Endothelial cell of umbilical vein (primary cell): ENCODE measurements around the gene NFIA. TPM values are rescaled to one million over a fixed set of nuclear protein-coding genes. Genes with fewer than 3 reads are reported as not detected.

Experiments used
- BruUV-seq: library from RNA; stranded (reverse); fragments of 400-500 nt; replicated peaks from 2 replicates; lab custom pipeline; 2021; lab: Mats Ljungman, UMichigan
- CTCF ChIA-PET: fragments of 300-600, 350-600 bp; sonication (Branson Sonifier 250); formaldehyde crosslinking; loops from one replicate; lab custom pipeline; 2021; ENCODE audit warnings: antibody characterized with exemption, inconsistent platforms; lab: Charles Lee
- POLR2A ChIA-PET: fragments of 300-600, 350-600 bp; sonication (Branson Sonifier 250); formaldehyde crosslinking; loops from one replicate; lab custom pipeline; 2021; ENCODE audit warnings: antibody characterized with exemption, inconsistent platforms; lab: Charles Lee
- DNase-seq: peaks from one replicate; pipeline ENCODE4 v3.0.0-alpha.2; 2011; ENCODE audit warnings: low read depth, low spot score
- FAIRE-seq: peaks from 2 replicates; lab custom pipeline; 2011; peaks lifted over from hg19 to GRCh38; lab: Jason Lieb, UNC
- H2AFZ ChIP-seq: 2 replicates; pipeline ENCODE4 v1.6.0; 2012; ENCODE audit warnings: low read depth, low read length, control low read depth, inconsistent platforms
- H3K27ac ChIP-seq: 2 replicates; pipeline ENCODE4 v1.5.1; 2011; ENCODE audit warnings: low read depth, mild to moderate bottlenecking, control low read depth, low read length, moderate library complexity; ENCODE audit not compliant: insufficient read depth
- H3K27me3 ChIP-seq, 2 experiments: 2 replicates each; pipeline versions ENCODE4 v1.6.0 to v1.6.1; 2011; ENCODE audit warnings: low read length in 2 of 2, mixed read lengths in 1 of 2; ENCODE audit not compliant: control insufficient read depth in 2 of 2, insufficient read depth in 2 of 2
- H3K36me3 ChIP-seq, 2 experiments: 2 replicates in 1 of 2; 3 replicates in 1 of 2; pipeline ENCODE4 v1.5.1; 2011; ENCODE audit warnings: low read length in 2 of 2, mild to moderate bottlenecking in 1 of 2, moderate library complexity in 1 of 2; ENCODE audit not compliant: control insufficient read depth in 2 of 2, insufficient read depth in 2 of 2; ENCODE audit errors: extremely low read depth in 1 of 2
- H3K4me1 ChIP-seq: 3 replicates; pipeline ENCODE4 v1.5.1; 2011; ENCODE audit warnings: mild to moderate bottlenecking, low read length; ENCODE audit not compliant: control insufficient read depth, insufficient read depth; ENCODE audit errors: extremely low read depth
- H3K4me2 ChIP-seq: 2 replicates; pipeline ENCODE4 v1.6.1; 2011; ENCODE audit warnings: low read length, control low read depth, mixed read lengths; ENCODE audit not compliant: insufficient read depth
- H3K4me3 ChIP-seq, 3 experiments: fragments of 200-600 bp in 1 of 3; sonication (generic), shearing (Covaris generic) in 1 of 3; replicated peaks in 1 of 3; 2 replicates each; pipeline ENCODE4 v1.5.1; 2011 to 2016; ENCODE audit warnings: control low read depth in 3 of 3, low read length in 3 of 3, mild to moderate bottlenecking in 2 of 3, inconsistent platforms in 1 of 3, low read depth in 1 of 3, moderate library complexity in 1 of 3; ENCODE audit not compliant: insufficient read depth in 1 of 3
- H3K79me2 ChIP-seq: 2 replicates; pipeline ENCODE4 v1.6.0; 2012; ENCODE audit warnings: low read length, inconsistent platforms; ENCODE audit not compliant: control insufficient read depth, insufficient read depth
- H3K9ac ChIP-seq: replicated peaks from 2 replicates; pipeline ENCODE3; 2011; ENCODE audit warnings: low read length, control low read depth; ENCODE audit not compliant: insufficient read depth; ENCODE audit errors: extremely low read depth
- H3K9me1 ChIP-seq: replicated peaks from 3 replicates; pipeline ENCODE4 v1.6.0; 2011; ENCODE audit warnings: mild to moderate bottlenecking, low read length; ENCODE audit not compliant: control insufficient read depth, insufficient read depth; ENCODE audit errors: extremely low read depth
- H3K9me3 ChIP-seq: replicated peaks from 2 replicates; pipeline ENCODE4 v1.5.1; 2012; ENCODE audit warnings: low read length, inconsistent platforms; ENCODE audit not compliant: control insufficient read depth, insufficient read depth
- H4K20me1 ChIP-seq: replicated peaks from 2 replicates; pipeline ENCODE3; 2011; ENCODE audit warnings: mild to moderate bottlenecking, low read length; ENCODE audit not compliant: control insufficient read depth, insufficient read depth; ENCODE audit errors: extremely low read depth
- CTCF ChIP-seq, 2 donors: IDR thresholded peaks; 1 replicate in 1 of 2; 2 replicates in 1 of 2; pipeline ENCODE4 v1.5.1; 2011; ENCODE audit warnings: low read length in 2 of 2, mild to moderate bottlenecking in 2 of 2, moderate library complexity in 2 of 2, control low read depth in 1 of 2, inconsistent platforms in 1 of 2, low read depth in 1 of 2; ENCODE audit not compliant: insufficient read depth in 1 of 2; ENCODE audit errors: extremely low read depth in 1 of 2
- EZH2 ChIP-seq: IDR thresholded peaks from 2 replicates; pipeline ENCODE4 v1.6.1; 2012; ENCODE audit warnings: borderline replicate concordance, low read depth, mild to moderate bottlenecking, moderate library complexity, low read length, inconsistent platforms; ENCODE audit not compliant: severe bottlenecking
- FOS ChIP-seq: IDR thresholded peaks from 2 replicates; pipeline ENCODE4 v1.6.1; 2011; ENCODE audit warnings: mild to moderate bottlenecking, low read length, moderate library complexity, borderline replicate concordance; ENCODE audit not compliant: insufficient read depth
- GATA2 ChIP-seq: IDR thresholded peaks from 2 replicates; pipeline ENCODE4 v1.7.0; 2011; ENCODE audit warnings: low read depth, mild to moderate bottlenecking, moderate library complexity, mixed read lengths, low read length; ENCODE audit not compliant: insufficient read length, insufficient read depth
- JUN ChIP-seq: IDR thresholded peaks from 2 replicates; pipeline ENCODE4 v1.6.1; 2011; ENCODE audit warnings: borderline replicate concordance, low read depth; ENCODE audit not compliant: insufficient read length, insufficient read depth
- MAX ChIP-seq: IDR thresholded peaks from 2 replicates; pipeline ENCODE4 v1.6.1; 2011; ENCODE audit not compliant: insufficient read depth, insufficient read length
- MYC ChIP-seq: IDR thresholded peaks from one replicate; pipeline ENCODE4 v1.6.1; 2011; ENCODE audit warnings: mild to moderate bottlenecking, low read depth, low read length
- POLR2A ChIP-seq: IDR thresholded peaks from 2 replicates; pipeline ENCODE4 v1.6.1; 2012; ENCODE audit warnings: low read depth, mild to moderate bottlenecking, control low read depth, low read length
- POLR2AphosphoS5 ChIP-seq: IDR thresholded peaks from 2 replicates; pipeline ENCODE4 v1.6.1; 2012; ENCODE audit warnings: low read depth, mild to moderate bottlenecking, control low read depth, low read length, moderate library complexity; ENCODE audit not compliant: insufficient read depth
- dilution Hi-C: fragments of 300-500 bp; cut with MboI; formaldehyde crosslinking; loops from one replicate; pipeline ENCODE4 v1.15.0; 2019; ENCODE audit warnings: low sequenced_read_pairs; ENCODE audit not compliant: extremely low pct_ligation_motif_present
- intact Hi-C: fragments of 100-400 bp; cut with micrococcal nuclease; formaldehyde crosslinking; loops from one replicate; pipeline ENCODE4 v1.10.0; 2022
- polyA plus RNA-seq, 4 experiments: library from polyadenylated mRNA; depleted of rRNA in 3 of 4; stranded (reverse) in 3 of 4; unstranded in 1 of 4; fragments of >200 nt; gene quantifications; 2 replicates each; pipeline versions ENCODE4 v1.2.1 to v1.2.3, GENCODE V29; 2011 to 2012; ENCODE audit warnings: missing spikeins in 1 of 4
- total RNA-seq: library from RNA; stranded (reverse); gene quantifications from 2 replicates; pipeline ENCODE4 v1.2.3, GENCODE V29; 2021

Gene NFIA
- total and polyA plus RNA-seq, 2 donors (not counting 3 experiments of a cell fraction or from before 2014, with no cell fraction given) = 25.5 to 47.0 TPM

GRCh38 chr1:61423643-61424042, 341.3 kb downstream of the NFIA start:
- no peak overlapping the region for H3K27ac ChIP-seq
- H3K36me3 ChIP-seq = peaks cover 2 to 5% of the 10 kb centered on the region in 2 experiments
- no TSS peak for BruUV-seq
- ChIA-PET CTCF (interaction anchor here (1.0 to 4.4 kb wide), 5 partner anchors 9 to 165 kb away, joined by 4 to 26 read pairs (median 4); no protein-coding TSS in a partner anchor), POLR2A (no interaction called here)
- peak; percentile 15 for FAIRE-seq
- H3K4me1 ChIP-seq = peaks cover 27% of the 10 kb centered on the region
- intact Hi-C loops (no loop called here), dilution Hi-C loops (no loop called here)
- H3K9ac ChIP-seq = no peak overlapping the region
- H2AFZ ChIP-seq = no peak overlapping the region
- TF ChIP-seq FOS (peak; percentile 65), MAX (no peak), JUN (peak; percentile 36)
- no peaks in the 10 kb centered on the region for H3K79me2 ChIP-seq
- DNase-seq = peak; percentile 38
- H3K9me3 ChIP-seq = no peaks in the 10 kb centered on the region
- H3K4me2 ChIP-seq = peak overlapping the region; percentile 21
- H3K27me3 ChIP-seq = no peaks in the 10 kb centered on the region
- H3K4me3 ChIP-seq = no peak overlapping the region
- no peaks in the 10 kb centered on the region for H3K9me1 ChIP-seq
- H4K20me1 ChIP-seq = no peaks in the 10 kb centered on the region

GRCh38 chr1:61424382-61424781, 342.0 kb downstream of the NFIA start:
- Histone ChIP-seq H3K27ac (no peak overlapping the region), H3K4me1 (peaks cover 22% of the 10 kb centered on the region), H3K79me2 (no peaks in the 10 kb centered on the region), H3K4me3 (no peak overlapping the region), H3K27me3 (no peaks in the 10 kb centered on the region), H3K9ac (no peak overlapping the region), H2AFZ (no peak overlapping the region), H3K36me3 (peaks cover 2 to 5% of the 10 kb centered on the region in 2 experiments), H4K20me1 (no peaks in the 10 kb centered on the region), H3K4me2 (no peak overlapping the region), H3K9me3 (no peaks in the 10 kb centered on the region), H3K9me1 (no peaks in the 10 kb centered on the region)
- DNase-seq (no peak), FAIRE-seq (no peak)
- intact Hi-C loops (no loop called here), dilution Hi-C loops (no loop called here)
- ChIA-PET CTCF (interaction anchor here (1.0 to 4.4 kb wide), 5 partner anchors 8 to 164 kb away, joined by 4 to 26 read pairs (median 4); no protein-coding TSS in a partner anchor), POLR2A (no interaction called here)
- BruUV-seq = no TSS peak
- no peak for TF ChIP-seq POLR2A
- no peak for TF ChIP-seq CTCF (IDR thresholded peaks at IDR 0.05; ENCODE audit: extremely low read depth in 1 of 2, insufficient read depth in 1 of 2, low read depth in 1 of 2, low read length in 2 of 2)
- no peak for TF ChIP-seq GATA2
- no peak for TF ChIP-seq POLR2AphosphoS5
- no peak for TF ChIP-seq MAX
- TF ChIP-seq EZH2 = no peak
- TF ChIP-seq FOS = no peak
- TF ChIP-seq JUN = no peak
- no peak for TF ChIP-seq MYC
